Right lobe of liver (tissue), 4 donors: ENCODE measurements around the gene SNTB2.

Experiments used
- POLR2A ChIP-seq: fragments of 450-650 bp; IDR thresholded peaks from one replicate; pipeline ENCODE4 v1.6.1; 2017; ENCODE audit warnings: antibody characterized with exemption, mild to moderate bottlenecking
- TF ChIP-seq, protein P1 (sequence below), 4 donors: fragments of 200-600 bp in 3 of 4; fragments of 450-650 bp in 1 of 4; IDR thresholded peaks; one replicate each; pipeline versions ENCODE4 v1.5.1 to v1.8.0; 2016 to 2022; ENCODE audit warnings: antibody characterized with exemption in 4 of 4, mild to moderate bottlenecking in 2 of 4
- donor health status: DM: no; HTN: no; CAD: no.
- donor health status: DM: no; HTN: no; CAD: no.
- donor health status: DM: no; HTN: yes; CAD: no.

DNA sequence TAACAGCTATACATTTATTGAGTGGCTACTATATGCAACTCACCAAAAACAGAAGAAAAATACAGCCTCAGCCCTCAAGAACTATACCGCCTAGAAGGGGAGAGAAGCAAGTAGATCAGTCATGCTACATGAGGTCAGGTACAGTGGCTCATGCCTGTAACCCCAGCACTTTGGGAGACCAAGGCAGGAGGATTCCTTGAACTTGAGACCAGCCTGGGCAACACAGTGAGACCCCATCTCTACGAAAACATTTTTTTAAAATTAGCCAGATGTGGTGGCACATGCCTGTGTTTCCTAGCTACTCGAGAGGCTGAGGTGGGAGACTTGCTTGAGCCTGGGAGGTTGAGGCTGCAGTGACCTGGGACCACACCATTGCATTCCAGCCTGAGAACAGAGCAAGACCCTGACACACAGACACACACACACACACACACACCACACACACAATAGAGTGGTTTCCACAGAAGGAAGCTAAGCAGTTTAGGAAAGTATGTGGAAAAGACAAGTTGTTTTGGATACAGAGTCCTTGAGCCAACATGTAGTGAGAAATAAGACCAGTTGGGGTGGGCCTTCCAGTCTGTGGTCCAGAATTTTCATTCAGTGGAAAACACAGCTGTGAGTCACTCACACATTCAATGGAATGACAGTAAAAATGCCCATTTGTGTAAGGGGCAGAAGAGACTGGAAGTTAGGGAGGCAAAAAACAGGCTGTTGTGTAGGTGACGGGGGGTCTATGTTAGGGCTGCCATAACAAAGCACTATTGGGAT, 10.7 kb upstream of the SNTB2 start:
- TF ChIP-seq, protein P1, sequence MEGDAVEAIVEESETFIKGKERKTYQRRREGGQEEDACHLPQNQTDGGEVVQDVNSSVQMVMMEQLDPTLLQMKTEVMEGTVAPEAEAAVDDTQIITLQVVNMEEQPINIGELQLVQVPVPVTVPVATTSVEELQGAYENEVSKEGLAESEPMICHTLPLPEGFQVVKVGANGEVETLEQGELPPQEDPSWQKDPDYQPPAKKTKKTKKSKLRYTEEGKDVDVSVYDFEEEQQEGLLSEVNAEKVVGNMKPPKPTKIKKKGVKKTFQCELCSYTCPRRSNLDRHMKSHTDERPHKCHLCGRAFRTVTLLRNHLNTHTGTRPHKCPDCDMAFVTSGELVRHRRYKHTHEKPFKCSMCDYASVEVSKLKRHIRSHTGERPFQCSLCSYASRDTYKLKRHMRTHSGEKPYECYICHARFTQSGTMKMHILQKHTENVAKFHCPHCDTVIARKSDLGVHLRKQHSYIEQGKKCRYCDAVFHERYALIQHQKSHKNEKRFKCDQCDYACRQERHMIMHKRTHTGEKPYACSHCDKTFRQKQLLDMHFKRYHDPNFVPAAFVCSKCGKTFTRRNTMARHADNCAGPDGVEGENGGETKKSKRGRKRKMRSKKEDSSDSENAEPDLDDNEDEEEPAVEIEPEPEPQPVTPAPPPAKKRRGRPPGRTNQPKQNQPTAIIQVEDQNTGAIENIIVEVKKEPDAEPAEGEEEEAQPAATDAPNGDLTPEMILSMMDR (IDR thresholded peaks at IDR 0.05): no peak
- no peak for TF ChIP-seq POLR2A
